Keratinocyte (primary cell): ENCODE results near the gene PDS5B. TPM values are rescaled to one million over a fixed set of nuclear protein-coding genes. Genes with fewer than 3 reads are reported as not detected.
"Not testable (repeated sequence)": the region's sequence is repeated elsewhere in the genome, so short reads cannot be mapped to it uniquely, and the experiment has no call there.

Experiments
- DNase-seq: peaks from one replicate; pipeline ENCODE4 v3.0.0-alpha.2; 2011; ENCODE audit warnings: low read depth, missing footprints, low spot score
- FAIRE-seq: peaks from 2 replicates; lab custom pipeline; 2011; peaks lifted over from hg19 to GRCh38; lab: Jason Lieb, UNC
- H2AFZ ChIP-seq: 2 replicates; pipeline ENCODE4 v1.6.0; 2012; ENCODE audit warnings: low read length, control low read depth, inconsistent platforms; ENCODE audit not compliant: control insufficient read depth
- H3K27ac ChIP-seq: 2 replicates; pipeline ENCODE4 v1.5.1; 2011; ENCODE audit warnings: low read length; ENCODE audit not compliant: control insufficient read depth, insufficient read depth
- H3K27me3 ChIP-seq: 3 replicates; pipeline ENCODE4 v1.6.0; 2011; ENCODE audit warnings: low read length; ENCODE audit not compliant: control insufficient read depth, insufficient read depth; ENCODE audit errors: extremely low read depth
- H3K36me3 ChIP-seq, 2 experiments: 2 replicates in 1 of 2; 3 replicates in 1 of 2; pipeline ENCODE4 v1.5.1; 2011; ENCODE audit warnings: low read length in 2 of 2, mild to moderate bottlenecking in 1 of 2; ENCODE audit not compliant: control insufficient read depth in 2 of 2, insufficient read depth in 2 of 2; ENCODE audit errors: extremely low read depth in 1 of 2
- H3K4me1 ChIP-seq: 3 replicates; pipeline ENCODE4 v1.5.1; 2011; ENCODE audit warnings: low read length; ENCODE audit not compliant: control insufficient read depth, insufficient read depth; ENCODE audit errors: extremely low read depth
- H3K4me2 ChIP-seq: 3 replicates; pipeline ENCODE4 v1.6.0; 2011; ENCODE audit warnings: low read depth, low read length; ENCODE audit not compliant: control insufficient read depth, insufficient read depth; ENCODE audit errors: extremely low read depth
- H3K4me3 ChIP-seq, 3 experiments: fragments of 200-600 bp in 1 of 3; sonication (generic) in 1 of 3; 2 replicates in 2 of 3; 3 replicates in 1 of 3; pipeline ENCODE4 v1.5.1; 2011 to 2016; ENCODE audit warnings: low read length in 3 of 3, mild to moderate bottlenecking in 3 of 3, control low read depth in 2 of 3, inconsistent platforms in 1 of 3, low read depth in 1 of 3, mixed read lengths in 1 of 3, mixed run types in 1 of 3, moderate library complexity in 1 of 3; ENCODE audit not compliant: control insufficient read depth in 2 of 3, insufficient read depth in 2 of 3; ENCODE audit errors: extremely low read depth in 1 of 3
- H3K79me2 ChIP-seq: 2 replicates; pipeline ENCODE4 v1.6.0; 2012; ENCODE audit warnings: low read length; ENCODE audit not compliant: control insufficient read depth, insufficient read depth
- H3K9ac ChIP-seq: 3 replicates; pipeline ENCODE4 v1.6.0; 2011; ENCODE audit warnings: low read length; ENCODE audit not compliant: control insufficient read depth, insufficient read depth; ENCODE audit errors: extremely low read depth
- H3K9me1 ChIP-seq: 3 replicates; pipeline ENCODE4 v1.6.0; 2011; ENCODE audit warnings: low read length; ENCODE audit not compliant: control insufficient read depth, insufficient read depth; ENCODE audit errors: extremely low read depth
- H3K9me3 ChIP-seq: 2 replicates; pipeline ENCODE4 v1.5.1; 2012; ENCODE audit warnings: low read depth, low read length; ENCODE audit not compliant: control insufficient read depth
- H4K20me1 ChIP-seq: 3 replicates; pipeline ENCODE4 v1.6.0; 2011; ENCODE audit warnings: low read length; ENCODE audit not compliant: control insufficient read depth, insufficient read depth; ENCODE audit errors: extremely low read depth
- EZH2 ChIP-seq: IDR thresholded peaks from one replicate; pipeline ENCODE4 v1.6.1; 2012; ENCODE audit warnings: inconsistent platforms, mild to moderate bottlenecking, low read length, moderate library complexity
- dilution Hi-C: fragments of 300-500 bp; cut with MboI; formaldehyde crosslinking; loops from one replicate; pipeline ENCODE4 v1.7.0; 2020; ENCODE audit warnings: low sequenced_read_pairs; ENCODE audit not compliant: extremely low pct_ligation_motif_present
- polyA plus RNA-seq, 5 experiments: library from polyadenylated mRNA; depleted of rRNA in 3 of 5; stranded (reverse) in 3 of 5; stranded (forward) in 1 of 5; unstranded in 1 of 5; fragments of >200 nt; gene quantifications; 1 replicate in 1 of 5; 2 replicates in 3 of 5; 3 replicates in 1 of 5; pipeline versions ENCODE4 v1.2.1 to v1.2.3, GENCODE V29; 2011 to 2012; ENCODE audit warnings: missing spikeins in 2 of 5, low read depth in 1 of 5, low replicate concordance in 1 of 5
- TF ChIP-seq, protein P1 (sequence below), 3 experiments: IDR thresholded peaks in 1 of 3; conservative IDR thresholded peaks in 1 of 3; optimal IDR thresholded peaks in 1 of 3; 2 replicates in 2 of 3; 3 replicates in 1 of 3; pipeline versions ENCODE3 to v1.5.1; 2011; ENCODE audit warnings: low read length in 3 of 3, mild to moderate bottlenecking in 3 of 3, moderate library complexity in 2 of 3, control low read depth in 1 of 3, inconsistent platforms in 1 of 3; ENCODE audit not compliant: insufficient read depth in 2 of 3; ENCODE audit errors: extremely low read depth in 1 of 3

The PDS5B gene
- polyA plus RNA-seq, 1 donor (not counting 4 experiments of a cell fraction or from before 2014, with no cell fraction given) = 6.9 TPM

DNA sequence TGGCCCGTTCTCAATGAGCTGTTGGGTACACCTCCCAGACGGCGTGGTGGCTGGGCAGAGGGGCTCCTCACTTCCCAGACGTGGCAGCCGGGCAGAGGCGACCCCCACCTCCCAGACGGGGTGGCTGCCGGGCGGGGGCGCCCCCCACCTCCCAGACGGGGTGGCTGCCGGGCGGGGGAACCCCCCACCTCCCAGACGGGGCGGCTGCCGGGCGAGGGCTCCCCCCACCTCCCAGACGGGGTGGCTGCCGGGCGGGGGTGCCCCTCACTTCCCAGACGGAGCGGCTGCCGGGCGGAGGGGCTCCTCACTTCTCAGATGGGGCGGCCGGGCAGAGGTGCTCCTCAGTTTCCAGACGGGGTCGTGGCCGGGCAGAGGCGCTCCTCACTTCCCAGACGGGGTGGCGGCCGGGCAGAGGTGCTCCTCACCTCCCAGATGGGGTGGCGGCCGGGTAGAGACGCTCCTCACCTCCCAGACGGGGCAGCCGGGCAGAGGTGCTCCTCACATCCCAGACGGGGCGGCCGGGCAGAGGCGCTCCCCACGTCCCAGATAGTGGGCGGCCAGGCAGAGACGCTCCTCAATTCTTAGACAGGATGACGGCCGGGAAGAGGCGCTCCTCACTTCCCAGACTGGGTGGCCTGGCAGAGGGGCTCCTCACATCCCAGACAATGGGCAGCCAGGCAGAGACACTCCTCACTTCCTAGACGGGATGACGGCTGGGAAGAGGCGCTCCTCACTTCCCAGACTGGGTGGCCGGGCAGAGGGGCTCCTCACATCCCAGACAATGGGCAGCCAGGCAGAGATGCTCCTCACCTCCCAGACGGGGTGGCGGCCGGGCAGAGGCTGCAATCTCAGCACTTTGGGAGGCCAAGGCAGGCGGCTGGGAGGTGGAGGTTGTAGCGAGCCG, 135.1 kb downstream of the PDS5B start:
- FAIRE-seq, H2AFZ ChIP-seq, H3K27me3 ChIP-seq, H3K9ac ChIP-seq, H3K9me1 ChIP-seq, H3K27ac ChIP-seq, H4K20me1 ChIP-seq, H3K4me3 ChIP-seq, H3K4me2 ChIP-seq, H3K4me1 ChIP-seq, dilution Hi-C loops, DNase-seq, H3K9me3 ChIP-seq, H3K79me2 ChIP-seq, H3K36me3 ChIP-seq: not testable (repeated sequence)

GRCh38 chr13:32722340-32722739, 136.1 kb downstream of the PDS5B start:
- Histone ChIP-seq H3K27ac (no peak overlapping the region), H3K4me3 (no peak overlapping the region), H2AFZ (no peak overlapping the region), H3K4me2 (no peak overlapping the region), H3K79me2 (no peaks in the 10 kb centered on the region), H3K27me3 (no peaks in the 10 kb centered on the region), H3K9me1 (no peaks in the 10 kb centered on the region), H3K4me1 (no peaks in the 10 kb centered on the region), H4K20me1 (no peaks in the 10 kb centered on the region), H3K9ac (no peak overlapping the region), H3K9me3 (no peaks in the 10 kb centered on the region), H3K36me3 (peaks cover 0 to 2% of the 10 kb centered on the region in 2 experiments)
- no peak for DNase-seq
- TF ChIP-seq, protein P1, sequence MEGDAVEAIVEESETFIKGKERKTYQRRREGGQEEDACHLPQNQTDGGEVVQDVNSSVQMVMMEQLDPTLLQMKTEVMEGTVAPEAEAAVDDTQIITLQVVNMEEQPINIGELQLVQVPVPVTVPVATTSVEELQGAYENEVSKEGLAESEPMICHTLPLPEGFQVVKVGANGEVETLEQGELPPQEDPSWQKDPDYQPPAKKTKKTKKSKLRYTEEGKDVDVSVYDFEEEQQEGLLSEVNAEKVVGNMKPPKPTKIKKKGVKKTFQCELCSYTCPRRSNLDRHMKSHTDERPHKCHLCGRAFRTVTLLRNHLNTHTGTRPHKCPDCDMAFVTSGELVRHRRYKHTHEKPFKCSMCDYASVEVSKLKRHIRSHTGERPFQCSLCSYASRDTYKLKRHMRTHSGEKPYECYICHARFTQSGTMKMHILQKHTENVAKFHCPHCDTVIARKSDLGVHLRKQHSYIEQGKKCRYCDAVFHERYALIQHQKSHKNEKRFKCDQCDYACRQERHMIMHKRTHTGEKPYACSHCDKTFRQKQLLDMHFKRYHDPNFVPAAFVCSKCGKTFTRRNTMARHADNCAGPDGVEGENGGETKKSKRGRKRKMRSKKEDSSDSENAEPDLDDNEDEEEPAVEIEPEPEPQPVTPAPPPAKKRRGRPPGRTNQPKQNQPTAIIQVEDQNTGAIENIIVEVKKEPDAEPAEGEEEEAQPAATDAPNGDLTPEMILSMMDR (optimal IDR thresholded peaks at IDR 0.05 in 1 of 3, IDR thresholded peaks at IDR 0.05 in 1 of 3, conservative IDR thresholded peaks at IDR 0.05 in 1 of 3; ENCODE audit: extremely low read depth in 1 of 3, insufficient read depth in 2 of 3, low read length in 3 of 3) = no peak
- no peak for TF ChIP-seq EZH2
- dilution Hi-C loops = no loop called here
- no peak for FAIRE-seq
